ENCODE results near the gene NRBP1. TPM values are rescaled to one million over a fixed set of nuclear protein-coding genes. Genes with fewer than 3 reads are reported as not detected.
"Not testable (repeated sequence)": the region's sequence is repeated elsewhere in the genome, so short reads cannot be mapped to it uniquely, and the experiment has no call there.

NRBP1 gene
- total RNA-seq, 1 donor: 118 TPM

GRCh38 chr2:27422958-27423357 is 5.5 kb upstream of the NRBP1 start:
- no peak for DNase-seq (ENCODE audit: low read depth)
- no peak for TF ChIP-seq CTCF (IDR thresholded peaks at IDR 0.05; ENCODE audit: insufficient read depth, low read length)
- H3K4me3 ChIP-seq (ENCODE audit: low read depth, low read length): no peak overlapping the region

GRCh38 chr2:27425039-27425438 is 3.4 kb upstream of the NRBP1 start:
- DNase-seq (ENCODE audit: low read depth); H3K4me3 ChIP-seq (ENCODE audit: low read depth, low read length): not testable (repeated sequence)

- DNase-seq (ENCODE audit: low read depth): no peak
- peak overlapping the region; percentile 83 for H3K4me3 ChIP-seq (ENCODE audit: low read depth, low read length)
- TF ChIP-seq CTCF (IDR thresholded peaks at IDR 0.05; ENCODE audit: insufficient read depth, low read length): no peak
Measured at GRCh38 chr2:27427863-27428212, 593 bp upstream of the NRBP1 start.

GRCh38 chr2:27428978-27429541 is 629 bp downstream of the NRBP1 start:
- peak; percentile 76 for DNase-seq (ENCODE audit: low read depth)
- peak overlapping the region; percentile 83 for H3K4me3 ChIP-seq (ENCODE audit: low read depth, low read length)
- no peak for TF ChIP-seq CTCF (IDR thresholded peaks at IDR 0.05; ENCODE audit: insufficient read depth, low read length)

- DNase-seq (ENCODE audit: low read depth): peak; percentile 26
- TF ChIP-seq CTCF (IDR thresholded peaks at IDR 0.05; ENCODE audit: insufficient read depth, low read length): no peak
- no peak overlapping the region for H3K4me3 ChIP-seq (ENCODE audit: low read depth, low read length)
Measured at GRCh38 chr2:27431395-27431794, 3.0 kb downstream of the NRBP1 start.

- no peak for DNase-seq (ENCODE audit: low read depth)
- TF ChIP-seq CTCF (IDR thresholded peaks at IDR 0.05; ENCODE audit: insufficient read depth, low read length): no peak
Measured at GRCh38 chr2:27435628-27436027, 7.2 kb downstream of the NRBP1 start.

GRCh38 chr2:27441226-27441926 is 12.9 kb downstream of the NRBP1 start:
- no peak for TF ChIP-seq CTCF (IDR thresholded peaks at IDR 0.05; ENCODE audit: insufficient read depth, low read length)
- H3K4me3 ChIP-seq (ENCODE audit: low read depth, low read length): no peak overlapping the region
- DNase-seq (ENCODE audit: low read depth): no peak

More at GRCh38 chr2:27435628-27436027, 7.2 kb downstream of the NRBP1 start:
- H3K4me3 ChIP-seq (ENCODE audit: low read depth, low read length): no peak overlapping the region
